HepG2 (cell line): ENCODE data around the gene AKNA. TPM values are rescaled to one million over a fixed set of nuclear protein-coding genes. Genes with fewer than 3 reads are reported as not detected.
"Not testable (repeated sequence)": the region's sequence is repeated elsewhere in the genome, so short reads cannot be mapped to it uniquely, and the experiment has no call there.

Experiments used
- ATAC-seq: fragments of 200-7000 bp; cut with Tn5 transposase; 3 replicates; pipeline ENCODE4 v1.9.1; 2020; ENCODE audit warnings: mild to moderate bottlenecking, moderate library complexity
- BruUV-seq: library from RNA; stranded (reverse); fragments of 400-500 nt; replicated peaks from 2 replicates; lab custom pipeline; 2021; lab: Mats Ljungman, UMichigan
- CTCF ChIA-PET: fragments of 300-600 bp; formaldehyde crosslinking; extraction: SDS; loops from one replicate; lab custom pipeline; 2021; ENCODE audit warnings: low total read pairs, inconsistent platforms, low intra/inter-chr PET ratio; lab: Yijun Ruan, JAX
- POLR2A ChIA-PET: fragments of 350-600 bp; sonication (Branson Sonifier 250); formaldehyde crosslinking; loops from one replicate; lab custom pipeline; 2020; ENCODE audit warnings: antibody characterized with exemption, inconsistent platforms; lab: Yijun Ruan, JAX
- DNase-seq: peaks from one replicate; pipeline ENCODE4 v3.0.0-alpha.2; 2015; ENCODE audit warnings: low spot score
- FAIRE-seq: peaks from 3 replicates; lab custom pipeline; 2011; peaks lifted over from hg19 to GRCh38; lab: Jason Lieb, UNC
- H2AFZ ChIP-seq: one replicate; pipeline ENCODE4 v1.6.1; 2011; ENCODE audit warnings: low read length, inconsistent platforms
- H3K27ac ChIP-seq: fragments of 300-600 bp; 3 replicates; pipeline ENCODE4 v1.8.0; 2011; ENCODE audit warnings: mixed run types, mild to moderate bottlenecking, mixed read lengths, low read length, inconsistent platforms; ENCODE audit not compliant: insufficient read depth; ENCODE audit errors: extremely low read length
- H3K27me3 ChIP-seq, 2 experiments: fragments of 200-600 bp in 1 of 2; 2 replicates in 1 of 2; 3 replicates in 1 of 2; pipeline versions ENCODE4 v1.6.0 to v1.8.0; 2011; ENCODE audit warnings: low read length in 2 of 2, mild to moderate bottlenecking in 2 of 2, moderate library complexity in 2 of 2, inconsistent platforms in 1 of 2; ENCODE audit not compliant: insufficient read depth in 2 of 2, control insufficient read depth in 1 of 2
- H3K36me3 ChIP-seq, 2 experiments: fragments of 200-600 bp in 1 of 2; replicated peaks in 1 of 2; 2 replicates in 1 of 2; 3 replicates in 1 of 2; pipeline versions ENCODE4 v1.5.1 to v1.8.0; 2011; ENCODE audit warnings: low read length in 2 of 2, inconsistent platforms in 1 of 2; ENCODE audit not compliant: insufficient read depth in 2 of 2, control insufficient read depth in 1 of 2
- H3K4me1 ChIP-seq: 2 replicates; pipeline ENCODE4 v1.5.1; 2012; ENCODE audit warnings: low read length, inconsistent platforms; ENCODE audit not compliant: insufficient read depth
- H3K4me2 ChIP-seq: 2 replicates; pipeline ENCODE4 v1.6.0; 2011; ENCODE audit warnings: low read depth, low read length, inconsistent platforms
- H3K4me3 ChIP-seq, 3 experiments: fragments of 200-600 bp in 1 of 3; sonication (generic), shearing (Covaris generic) in 1 of 3; replicated peaks in 1 of 3; 2 replicates each; pipeline ENCODE4 v1.5.1; 2011 to 2016; ENCODE audit warnings: low read length in 3 of 3, inconsistent platforms in 2 of 3, low read depth in 2 of 3, mild to moderate bottlenecking in 2 of 3, control low read depth in 1 of 3, mixed read lengths in 1 of 3; ENCODE audit not compliant: insufficient read depth in 1 of 3
- H3K79me2 ChIP-seq: one replicate; pipeline ENCODE4 v1.6.1; 2011; ENCODE audit warnings: low read length, inconsistent platforms; ENCODE audit not compliant: insufficient read depth
- H3K9ac ChIP-seq: 2 replicates; pipeline ENCODE4 v1.6.0; 2011; ENCODE audit warnings: mild to moderate bottlenecking, low read depth, low read length, inconsistent platforms; ENCODE audit not compliant: insufficient read depth
- H3K9me3 ChIP-seq: 2 replicates; pipeline ENCODE4 v1.5.1; 2012; ENCODE audit warnings: mild to moderate bottlenecking, low read length
- H4K20me1 ChIP-seq: 2 replicates; pipeline ENCODE4 v1.6.0; 2011; ENCODE audit warnings: inconsistent platforms, mild to moderate bottlenecking, low read length, moderate library complexity; ENCODE audit not compliant: insufficient read depth
- ELF3 ChIP-seq: IDR thresholded peaks from 2 replicates; pipeline ENCODE4 v1.6.1; 2016; ENCODE audit warnings: missing genetic modification reagents, missing compliant biosample characterization
- FOSL2 ChIP-seq: sonication (generic); formaldehyde crosslinking; IDR thresholded peaks from 2 replicates; pipeline ENCODE4 v1.4.0; 2020; ENCODE audit warnings: missing genetic modification reagents
- FOXO1 ChIP-seq: sonication (generic); formaldehyde crosslinking; IDR thresholded peaks from 2 replicates; pipeline ENCODE4 v1.4.0; 2020; ENCODE audit warnings: missing genetic modification reagents
- HNF4G ChIP-seq, 2 experiments: sonication (generic) in 1 of 2; formaldehyde crosslinking in 1 of 2; IDR thresholded peaks; 2 replicates each; pipeline versions ENCODE4 v1.4.0 to v1.6.1; 2011 to 2020; ENCODE audit warnings: borderline replicate concordance in 2 of 2, low read depth in 2 of 2, mild to moderate bottlenecking in 2 of 2, low read length in 1 of 2, missing genetic modification reagents in 1 of 2, moderate library complexity in 1 of 2
- NCOA2 ChIP-seq: sonication (generic); formaldehyde crosslinking; IDR thresholded peaks from 2 replicates; pipeline ENCODE4 v1.8.0; 2022; ENCODE audit warnings: inconsistent platforms
- SKI ChIP-seq: fragments of 450-650 bp; IDR thresholded peaks from one replicate; pipeline ENCODE4 v1.6.1; 2018; ENCODE audit warnings: mild to moderate bottlenecking; ENCODE audit not compliant: partially characterized antibody
- TBX3 ChIP-seq: fragments of 450-650 bp; IDR thresholded peaks from 2 replicates; pipeline ENCODE4 v1.6.1; 2017; ENCODE audit warnings: antibody characterized with exemption, mild to moderate bottlenecking, inconsistent platforms, borderline replicate concordance
- WGBS: methylation state at CpG from one replicate; pipeline ENCODE4 v1.1.6; 2017; ENCODE audit warnings: low lambda C conversion rate; 5-methylcytosine and 5-hydroxymethylcytosine counted together
- in situ Hi-C: cut with HindIII; loops from 2 replicates; pipeline ENCODE4 v1.10.0; 2017; ENCODE audit warnings: low pct_unique_long_range_greater_than_20kb; ENCODE audit not compliant: extremely low pct_ligation_motif_present
- intact Hi-C: fragments of 100-400 bp; cut with micrococcal nuclease; formaldehyde crosslinking; loops from one replicate; pipeline ENCODE4 v1.10.0; 2022; ENCODE audit not compliant: unreplicated experiment
- polyA plus RNA-seq, 8 experiments: library from polyadenylated mRNA; depleted of rRNA in 3 of 8; stranded (reverse) in 7 of 8; unstranded in 1 of 8; fragments of >200 nt; fragmentation: Illumina TruSeq in 4 of 8; extraction: Trizol in 4 of 8; gene quantifications; 2 replicates each; pipeline versions ENCODE4 v1.2.1 to v1.2.3, GENCODE V29; 2011 to 2016; ENCODE audit warnings: low read depth in 4 of 8, missing spikeins in 1 of 8, mixed read lengths in 1 of 8; ENCODE audit not compliant: insufficient read depth in 1 of 8
- total RNA-seq, 5 experiments: library from RNA; depleted of rRNA; stranded (reverse); fragments of >200 nt; fragmentation: Illumina TruSeq; extraction: Trizol; gene quantifications; 2 replicates each; pipeline ENCODE4 v1.2.3, GENCODE V29; 2016; ENCODE audit warnings: low read depth in 1 of 5
- TF ChIP-seq, protein P1 (sequence below): sonication (generic); formaldehyde crosslinking; IDR thresholded peaks from 2 replicates; pipeline ENCODE4 v1.5.0; 2020; ENCODE audit warnings: mild to moderate bottlenecking, missing genetic modification reagents, borderline replicate concordance
- TF ChIP-seq, protein P2 (sequence below): sonication (generic); formaldehyde crosslinking; conservative IDR thresholded peaks from 2 replicates; pipeline ENCODE4 v1.4.0; 2020; ENCODE audit warnings: mild to moderate bottlenecking, missing genetic modification reagents, moderate library complexity
- TF ChIP-seq, protein P3 (sequence below): IDR thresholded peaks from 2 replicates; pipeline ENCODE4 v1.4.0; 2020; ENCODE audit warnings: mild to moderate bottlenecking, missing genetic modification reagents

The AKNA gene
- total and polyA plus RNA-seq, 2 of the 13 experiments (the other 11 are each of a cell fraction or from before 2014, with no cell fraction given) = 3.0 to 3.1 TPM

GRCh38 chr9:114322160-114322818 lies 65.5 kb downstream of the AKNA start:
- Histone ChIP-seq H3K4me1 (peaks cover 49% of the 10 kb centered on the region), H3K27ac (peak overlapping the region; percentile 86), H3K9ac (peak overlapping the region; percentile 43), H3K4me2 (peak overlapping the region; percentile 75), H3K4me3 (peak overlapping the region in 1 of 3 experiments; percentile 57; a peak in 3 of 6 replicates), H3K79me2 (peaks cover 13% of the 10 kb centered on the region)
- TSS peak; percentile 50 for BruUV-seq
- H2AFZ ChIP-seq; H3K36me3 ChIP-seq; FAIRE-seq; H3K27me3 ChIP-seq; CTCF ChIA-PET; in situ Hi-C loops; H4K20me1 ChIP-seq; intact Hi-C loops; H3K9me3 ChIP-seq; TF ChIP-seq HNF4G (CRISPR knock-in tag; IDR thresholded peaks at IDR 0.05; ENCODE audit: borderline replicate concordance, low read depth): not testable (repeated sequence)
- peak; percentile 75 for ATAC-seq
- peak; percentile 76 for DNase-seq
- POLR2A ChIA-PET = interaction anchor here (0.7 to 1.9 kb wide), 4 partner anchors 8 to 240 kb away, joined by 3 to 4 read pairs (median 4); partner anchors contain the start of gene KIF12
- WGBS = 15% methylated on average over 11 of the region's 12 CpGs
- TF ChIP-seq, protein P1, sequence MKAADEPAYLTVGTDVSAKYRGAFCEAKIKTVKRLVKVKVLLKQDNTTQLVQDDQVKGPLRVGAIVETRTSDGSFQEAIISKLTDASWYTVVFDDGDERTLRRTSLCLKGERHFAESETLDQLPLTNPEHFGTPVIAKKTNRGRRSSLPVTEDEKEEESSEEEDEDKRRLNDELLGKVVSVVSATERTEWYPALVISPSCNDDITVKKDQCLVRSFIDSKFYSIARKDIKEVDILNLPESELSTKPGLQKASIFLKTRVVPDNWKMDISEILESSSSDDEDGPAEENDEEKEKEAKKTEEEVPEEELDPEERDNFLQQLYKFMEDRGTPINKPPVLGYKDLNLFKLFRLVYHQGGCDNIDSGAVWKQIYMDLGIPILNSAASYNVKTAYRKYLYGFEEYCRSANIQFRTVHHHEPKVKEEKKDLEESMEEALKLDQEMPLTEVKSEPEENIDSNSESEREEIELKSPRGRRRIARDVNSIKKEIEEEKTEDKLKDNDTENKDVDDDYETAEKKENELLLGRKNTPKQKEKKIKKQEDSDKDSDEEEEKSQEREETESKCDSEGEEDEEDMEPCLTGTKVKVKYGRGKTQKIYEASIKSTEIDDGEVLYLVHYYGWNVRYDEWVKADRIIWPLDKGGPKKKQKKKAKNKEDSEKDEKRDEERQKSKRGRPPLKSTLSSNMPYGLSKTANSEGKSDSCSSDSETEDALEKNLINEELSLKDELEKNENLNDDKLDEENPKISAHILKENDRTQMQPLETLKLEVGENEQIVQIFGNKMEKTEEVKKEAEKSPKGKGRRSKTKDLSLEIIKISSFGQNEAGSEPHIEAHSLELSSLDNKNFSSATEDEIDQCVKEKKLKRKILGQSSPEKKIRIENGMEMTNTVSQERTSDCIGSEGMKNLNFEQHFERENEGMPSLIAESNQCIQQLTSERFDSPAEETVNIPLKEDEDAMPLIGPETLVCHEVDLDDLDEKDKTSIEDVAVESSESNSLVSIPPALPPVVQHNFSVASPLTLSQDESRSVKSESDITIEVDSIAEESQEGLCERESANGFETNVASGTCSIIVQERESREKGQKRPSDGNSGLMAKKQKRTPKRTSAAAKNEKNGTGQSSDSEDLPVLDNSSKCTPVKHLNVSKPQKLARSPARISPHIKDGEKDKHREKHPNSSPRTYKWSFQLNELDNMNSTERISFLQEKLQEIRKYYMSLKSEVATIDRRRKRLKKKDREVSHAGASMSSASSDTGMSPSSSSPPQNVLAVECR (CRISPR knock-in tag) = peak; percentile 47; the same call in 1 of the 2 replicates
- TF ChIP-seq, protein P2, sequence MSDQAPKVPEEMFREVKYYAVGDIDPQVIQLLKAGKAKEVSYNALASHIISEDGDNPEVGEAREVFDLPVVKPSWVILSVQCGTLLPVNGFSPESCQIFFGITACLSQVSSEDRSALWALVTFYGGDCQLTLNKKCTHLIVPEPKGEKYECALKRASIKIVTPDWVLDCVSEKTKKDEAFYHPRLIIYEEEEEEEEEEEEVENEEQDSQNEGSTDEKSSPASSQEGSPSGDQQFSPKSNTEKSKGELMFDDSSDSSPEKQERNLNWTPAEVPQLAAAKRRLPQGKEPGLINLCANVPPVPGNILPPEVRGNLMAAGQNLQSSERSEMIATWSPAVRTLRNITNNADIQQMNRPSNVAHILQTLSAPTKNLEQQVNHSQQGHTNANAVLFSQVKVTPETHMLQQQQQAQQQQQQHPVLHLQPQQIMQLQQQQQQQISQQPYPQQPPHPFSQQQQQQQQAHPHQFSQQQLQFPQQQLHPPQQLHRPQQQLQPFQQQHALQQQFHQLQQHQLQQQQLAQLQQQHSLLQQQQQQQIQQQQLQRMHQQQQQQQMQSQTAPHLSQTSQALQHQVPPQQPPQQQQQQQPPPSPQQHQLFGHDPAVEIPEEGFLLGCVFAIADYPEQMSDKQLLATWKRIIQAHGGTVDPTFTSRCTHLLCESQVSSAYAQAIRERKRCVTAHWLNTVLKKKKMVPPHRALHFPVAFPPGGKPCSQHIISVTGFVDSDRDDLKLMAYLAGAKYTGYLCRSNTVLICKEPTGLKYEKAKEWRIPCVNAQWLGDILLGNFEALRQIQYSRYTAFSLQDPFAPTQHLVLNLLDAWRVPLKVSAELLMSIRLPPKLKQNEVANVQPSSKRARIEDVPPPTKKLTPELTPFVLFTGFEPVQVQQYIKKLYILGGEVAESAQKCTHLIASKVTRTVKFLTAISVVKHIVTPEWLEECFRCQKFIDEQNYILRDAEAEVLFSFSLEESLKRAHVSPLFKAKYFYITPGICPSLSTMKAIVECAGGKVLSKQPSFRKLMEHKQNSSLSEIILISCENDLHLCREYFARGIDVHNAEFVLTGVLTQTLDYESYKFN = peak; percentile 85
- TF ChIP-seq FOXO1 (CRISPR knock-in tag) (0 out of 2 replicates have a peak, but pooled peaks have one; percentile 30), SKI (peak; percentile 55), TBX3 (0 out of 2 replicates have a peak, but pooled peaks have one; percentile 30), HNF4G (IDR thresholded peaks at IDR 0.05; ENCODE audit: borderline replicate concordance, low read depth, low read length) (peak; percentile 59; the same call in 1 of the 2 replicates), FOSL2 (CRISPR knock-in tag) (peak; percentile 30; the same call in 1 of the 2 replicates), NCOA2 (CRISPR knock-in tag) (peak; percentile 63), ELF3 (CRISPR knock-in tag) (0 out of 2 replicates have a peak, but pooled peaks have one; percentile 21)
- TF ChIP-seq, protein P3, sequence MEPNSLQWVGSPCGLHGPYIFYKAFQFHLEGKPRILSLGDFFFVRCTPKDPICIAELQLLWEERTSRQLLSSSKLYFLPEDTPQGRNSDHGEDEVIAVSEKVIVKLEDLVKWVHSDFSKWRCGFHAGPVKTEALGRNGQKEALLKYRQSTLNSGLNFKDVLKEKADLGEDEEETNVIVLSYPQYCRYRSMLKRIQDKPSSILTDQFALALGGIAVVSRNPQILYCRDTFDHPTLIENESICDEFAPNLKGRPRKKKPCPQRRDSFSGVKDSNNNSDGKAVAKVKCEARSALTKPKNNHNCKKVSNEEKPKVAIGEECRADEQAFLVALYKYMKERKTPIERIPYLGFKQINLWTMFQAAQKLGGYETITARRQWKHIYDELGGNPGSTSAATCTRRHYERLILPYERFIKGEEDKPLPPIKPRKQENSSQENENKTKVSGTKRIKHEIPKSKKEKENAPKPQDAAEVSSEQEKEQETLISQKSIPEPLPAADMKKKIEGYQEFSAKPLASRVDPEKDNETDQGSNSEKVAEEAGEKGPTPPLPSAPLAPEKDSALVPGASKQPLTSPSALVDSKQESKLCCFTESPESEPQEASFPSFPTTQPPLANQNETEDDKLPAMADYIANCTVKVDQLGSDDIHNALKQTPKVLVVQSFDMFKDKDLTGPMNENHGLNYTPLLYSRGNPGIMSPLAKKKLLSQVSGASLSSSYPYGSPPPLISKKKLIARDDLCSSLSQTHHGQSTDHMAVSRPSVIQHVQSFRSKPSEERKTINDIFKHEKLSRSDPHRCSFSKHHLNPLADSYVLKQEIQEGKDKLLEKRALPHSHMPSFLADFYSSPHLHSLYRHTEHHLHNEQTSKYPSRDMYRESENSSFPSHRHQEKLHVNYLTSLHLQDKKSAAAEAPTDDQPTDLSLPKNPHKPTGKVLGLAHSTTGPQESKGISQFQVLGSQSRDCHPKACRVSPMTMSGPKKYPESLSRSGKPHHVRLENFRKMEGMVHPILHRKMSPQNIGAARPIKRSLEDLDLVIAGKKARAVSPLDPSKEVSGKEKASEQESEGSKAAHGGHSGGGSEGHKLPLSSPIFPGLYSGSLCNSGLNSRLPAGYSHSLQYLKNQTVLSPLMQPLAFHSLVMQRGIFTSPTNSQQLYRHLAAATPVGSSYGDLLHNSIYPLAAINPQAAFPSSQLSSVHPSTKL (CRISPR knock-in tag) = 0 out of 2 replicates have a peak, but pooled peaks have one; percentile 17
